T47D (cell line): Measurements from ENCODE around the gene OR56B1.

ENCODE experiments used
- DNase-seq, 2 experiments: peaks; one replicate each; pipeline versions ENCODE4 v3.0.0 to v3.0.0-alpha.2; 2011 to 2012; ENCODE audit warnings: low read depth in 1 of 2, low spot score in 1 of 2
- JUND ChIP-seq: IDR thresholded peaks from 2 replicates; pipeline ENCODE4 v1.6.1; 2012; ENCODE audit warnings: low read depth
- in situ Hi-C: cut with HindIII; loops from 2 replicates; pipeline ENCODE4 v1.10.0; 2016; ENCODE audit warnings: low sequenced_read_pairs, low pct_unique_long_range_greater_than_20kb

The OR56B1 gene

DNA sequence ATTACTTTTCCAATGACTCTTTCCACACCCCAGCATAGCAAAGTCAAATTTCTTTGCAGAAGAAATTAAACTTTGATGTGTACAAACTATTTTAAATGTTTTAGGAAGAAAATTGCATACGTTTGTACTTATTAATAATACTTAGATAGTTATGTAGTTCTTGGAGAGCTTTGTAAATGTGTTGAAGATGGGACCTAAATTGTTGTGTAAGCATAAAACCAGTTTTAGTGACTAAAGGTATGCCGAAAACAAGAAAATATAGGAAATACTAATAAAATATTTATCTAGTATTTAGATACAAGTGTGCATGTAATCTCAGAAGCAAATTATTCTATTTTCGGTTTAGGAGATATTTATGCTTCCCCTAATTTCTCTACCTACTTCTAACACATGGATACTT, 13.6 kb downstream of the OR56B1 start:
- in situ Hi-C loops: no loop called here
- DNase-seq: no peak
- TF ChIP-seq JUND: no peak

DNA sequence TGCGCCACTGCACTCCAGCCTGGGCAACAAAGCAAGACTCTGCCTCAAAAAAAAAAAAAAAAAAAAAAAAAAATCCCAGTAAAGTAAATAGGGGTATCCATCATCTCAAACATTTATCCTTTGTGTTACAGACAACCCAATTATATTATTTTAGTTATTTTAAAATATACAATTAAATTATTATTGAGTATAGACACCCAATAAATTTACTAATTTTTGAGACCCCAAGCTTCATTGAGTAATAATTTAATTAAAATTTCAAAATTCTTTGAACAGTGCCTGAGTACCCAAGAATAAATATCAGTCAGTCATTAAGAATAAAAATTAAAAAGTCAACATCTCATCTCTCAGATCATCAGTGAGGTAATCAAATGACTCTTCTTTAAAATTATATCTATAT, 17.7 kb downstream of the OR56B1 start, which contains the start of gene OR52N4:
Gene OR52N4, plus strand, starts transcription at position 301 of the 400 bp plus-strand sequence. CDS start 498 bp downstream, outside the sequence.
- in situ Hi-C loops: no loop called here
- DNase-seq: no peak

DNA sequence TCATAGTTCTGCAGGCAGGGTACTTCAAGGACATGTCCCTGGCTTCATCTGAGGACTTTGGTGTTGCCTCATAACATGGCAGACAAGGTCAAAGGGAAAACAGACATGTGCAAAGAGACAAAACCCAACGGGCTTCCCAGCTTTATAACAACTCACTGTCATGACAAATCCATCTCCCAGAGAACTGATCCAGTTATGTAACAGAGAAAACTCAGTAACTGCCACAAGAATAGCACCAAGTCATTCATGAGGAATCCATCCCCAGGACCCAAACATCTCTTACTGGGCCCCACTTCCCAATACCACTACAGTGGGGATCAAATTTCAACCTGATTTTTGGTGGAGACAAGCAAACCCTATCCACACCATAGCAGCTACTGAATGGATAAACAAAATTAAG, 30.8 kb downstream of the OR56B1 start:
- no peak for DNase-seq
- TF ChIP-seq JUND: no peak
- in situ Hi-C loops: no loop called here

More for the DNA sequence above, 17.7 kb downstream of the OR56B1 start, which contains the start of gene OR52N4:
- TF ChIP-seq JUND: no peak

DNA sequence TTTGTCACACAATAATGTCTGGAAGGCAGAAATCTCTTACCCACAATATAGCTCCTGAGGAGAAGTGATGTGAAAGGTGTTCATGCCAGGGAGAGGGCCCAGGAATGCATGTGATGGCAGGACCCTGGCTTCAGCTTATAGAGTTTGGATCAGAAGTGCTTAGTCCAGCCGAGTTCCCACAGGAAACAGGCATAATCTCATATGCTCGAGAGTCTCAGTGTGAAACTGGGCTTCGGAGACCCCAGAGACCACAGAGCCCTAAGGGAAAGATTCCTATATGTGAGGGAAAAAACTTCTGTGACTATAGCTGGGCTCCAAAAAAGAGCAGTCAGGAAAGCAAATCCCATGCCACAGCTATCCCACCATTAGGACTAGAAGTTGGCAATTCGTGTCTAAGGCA, 47.0 kb downstream of the OR56B1 start, which contains the start of gene OR52N5:
Gene OR52N5, minus strand, starts transcription at position 101 of the 400 bp plus-strand sequence. CDS start 4,721 bp downstream, outside the sequence.
- no peak for DNase-seq
- in situ Hi-C loops: no loop called here
- no peak for TF ChIP-seq JUND
